C4-2B (cell line): ENCODE measurements around the gene PPP1R13L.

ENCODE experiments used
- ZFX ChIP-seq: fragments of 450-650 bp; IDR thresholded peaks from 2 replicates; pipeline ENCODE4 v1.6.1; 2017
- TF ChIP-seq, protein P1 (sequence below): fragments of 450-650 bp; conservative IDR thresholded peaks from 2 replicates; pipeline ENCODE4 v1.5.1; 2017; ENCODE audit warnings: mild to moderate bottlenecking

DNA sequence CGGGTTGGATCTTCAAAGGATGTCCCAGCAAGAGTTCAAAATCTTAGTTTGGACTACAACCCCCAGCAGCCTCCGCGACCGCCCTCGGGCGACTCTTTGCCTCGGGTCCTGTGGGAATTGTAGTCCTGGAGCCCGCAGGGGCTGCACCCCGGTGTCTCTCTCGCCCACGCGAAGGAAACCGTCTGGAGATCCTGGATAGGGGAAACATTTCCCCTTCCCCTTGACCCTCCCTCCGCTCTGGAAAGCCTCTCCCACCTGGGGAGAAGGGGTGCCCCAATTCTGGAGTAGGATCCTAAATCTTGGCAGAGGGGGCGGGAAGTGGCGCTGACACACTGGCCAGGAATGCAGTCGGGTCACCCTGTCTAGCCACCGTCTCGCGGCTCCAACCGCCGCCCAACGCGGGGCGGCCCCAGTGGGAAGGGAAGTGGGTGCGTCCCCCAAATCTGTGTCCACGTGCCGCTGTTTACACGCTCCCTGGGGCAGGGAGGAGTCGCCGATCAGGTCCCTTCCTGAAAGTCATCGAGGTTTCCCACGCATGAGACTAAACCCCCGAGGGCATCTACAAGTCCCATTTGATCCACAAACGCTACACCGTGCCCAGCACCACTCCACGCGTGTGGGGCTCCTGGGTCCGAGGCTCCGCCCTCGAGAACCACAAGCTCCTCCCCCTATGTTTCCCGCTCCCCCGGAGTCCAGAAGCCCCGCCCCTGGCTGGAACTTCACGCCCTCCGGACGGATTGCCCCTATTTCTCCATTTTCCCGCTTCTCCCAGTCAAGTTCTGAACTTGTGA, 761 bp upstream of the PPP1R13L start:
- TF ChIP-seq, protein P1, sequence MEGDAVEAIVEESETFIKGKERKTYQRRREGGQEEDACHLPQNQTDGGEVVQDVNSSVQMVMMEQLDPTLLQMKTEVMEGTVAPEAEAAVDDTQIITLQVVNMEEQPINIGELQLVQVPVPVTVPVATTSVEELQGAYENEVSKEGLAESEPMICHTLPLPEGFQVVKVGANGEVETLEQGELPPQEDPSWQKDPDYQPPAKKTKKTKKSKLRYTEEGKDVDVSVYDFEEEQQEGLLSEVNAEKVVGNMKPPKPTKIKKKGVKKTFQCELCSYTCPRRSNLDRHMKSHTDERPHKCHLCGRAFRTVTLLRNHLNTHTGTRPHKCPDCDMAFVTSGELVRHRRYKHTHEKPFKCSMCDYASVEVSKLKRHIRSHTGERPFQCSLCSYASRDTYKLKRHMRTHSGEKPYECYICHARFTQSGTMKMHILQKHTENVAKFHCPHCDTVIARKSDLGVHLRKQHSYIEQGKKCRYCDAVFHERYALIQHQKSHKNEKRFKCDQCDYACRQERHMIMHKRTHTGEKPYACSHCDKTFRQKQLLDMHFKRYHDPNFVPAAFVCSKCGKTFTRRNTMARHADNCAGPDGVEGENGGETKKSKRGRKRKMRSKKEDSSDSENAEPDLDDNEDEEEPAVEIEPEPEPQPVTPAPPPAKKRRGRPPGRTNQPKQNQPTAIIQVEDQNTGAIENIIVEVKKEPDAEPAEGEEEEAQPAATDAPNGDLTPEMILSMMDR: no peak
- TF ChIP-seq ZFX: no peak
